Calu3 (cell line): ENCODE results near the gene TGFA. TPM values are rescaled to one million over a fixed set of nuclear protein-coding genes. Genes with fewer than 3 reads are reported as not detected.
A peak's percentile ranks its signal among the peaks of the same experiment; 100 is the strongest.

Experiments
- BruUV-seq: library from RNA; stranded (reverse); fragments of 400-500 nt; replicated peaks from 2 replicates; lab custom pipeline; 2021; lab: Mats Ljungman, UMichigan
- CTCF ChIA-PET: fragments of 300-600 bp; sonication (Branson Sonifier 250); formaldehyde crosslinking; loops from one replicate; lab custom pipeline; 2022; ENCODE audit warnings: antibody characterized with exemption; lab: Charles Lee
- DNase-seq: peaks from one replicate; pipeline ENCODE4 v3.0.0; 2022
- H3K27ac Mint-ChIP-seq: one replicate; pipeline ENCODE4 v1.8.0; 2022; ENCODE audit warnings: mixed read lengths; ENCODE audit not compliant: unreplicated experiment
- H3K27me3 Mint-ChIP-seq: one replicate; pipeline ENCODE4 v1.8.0; 2022; ENCODE audit warnings: mixed read lengths; ENCODE audit not compliant: unreplicated experiment
- H3K36me3 Mint-ChIP-seq: one replicate; pipeline ENCODE4 v1.8.0; 2022; ENCODE audit warnings: mild to moderate bottlenecking, moderate library complexity, mixed read lengths; ENCODE audit not compliant: insufficient read depth, unreplicated experiment
- H3K4me1 Mint-ChIP-seq: one replicate; pipeline ENCODE4 v1.8.0; 2022; ENCODE audit warnings: mild to moderate bottlenecking, low read depth, mixed read lengths; ENCODE audit not compliant: unreplicated experiment
- H3K4me3 Mint-ChIP-seq: one replicate; pipeline ENCODE4 v1.8.0; 2022; ENCODE audit warnings: mild to moderate bottlenecking, low read depth, moderate library complexity, mixed read lengths; ENCODE audit not compliant: unreplicated experiment
- H3K9me3 Mint-ChIP-seq: one replicate; pipeline ENCODE4 v1.8.0; 2022; ENCODE audit warnings: low read depth, mixed read lengths; ENCODE audit not compliant: unreplicated experiment
- intact Hi-C: fragments of 100-400 bp; cut with micrococcal nuclease; formaldehyde crosslinking; loops from one replicate; pipeline ENCODE4 v1.10.0; 2022; ENCODE audit not compliant: unreplicated experiment
- total RNA-seq: library from RNA; stranded (reverse); gene quantifications from 2 replicates; pipeline ENCODE4 v1.2.3, GENCODE V29; 2022
- TF ChIP-seq, protein P1 (sequence below): fragments of 200-600 bp; IDR thresholded peaks from one replicate; pipeline ENCODE4 v1.8.0; 2022; ENCODE audit warnings: antibody characterized with exemption; ENCODE audit not compliant: unreplicated experiment

TGFA gene
- total RNA-seq, 1 experiment from 2014 or later: 80.0 TPM

DNA sequence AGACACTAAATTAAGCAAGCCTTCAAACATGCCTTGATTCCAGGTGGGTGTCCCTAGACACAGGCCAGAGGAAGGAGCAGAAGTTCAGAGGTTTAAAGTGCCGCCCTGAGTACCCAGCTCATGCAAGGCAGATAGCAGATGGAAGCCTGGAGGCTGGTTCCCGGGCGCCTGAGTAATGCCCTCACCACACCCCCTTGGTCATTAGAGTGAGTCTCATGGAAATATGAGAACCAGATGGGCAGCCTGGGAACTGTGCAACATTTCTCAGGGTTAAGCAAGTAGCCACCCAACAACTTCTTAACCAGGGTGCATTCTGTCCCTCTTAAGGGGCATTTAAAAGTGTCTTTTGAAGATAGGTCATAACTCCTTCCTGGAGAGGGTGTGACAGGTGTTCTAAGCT is 44.1 kb downstream of the TGFA start:
- peaks cover 73% of the 10 kb centered on the region for H3K4me1 Mint-ChIP-seq
- TF ChIP-seq, protein P1, sequence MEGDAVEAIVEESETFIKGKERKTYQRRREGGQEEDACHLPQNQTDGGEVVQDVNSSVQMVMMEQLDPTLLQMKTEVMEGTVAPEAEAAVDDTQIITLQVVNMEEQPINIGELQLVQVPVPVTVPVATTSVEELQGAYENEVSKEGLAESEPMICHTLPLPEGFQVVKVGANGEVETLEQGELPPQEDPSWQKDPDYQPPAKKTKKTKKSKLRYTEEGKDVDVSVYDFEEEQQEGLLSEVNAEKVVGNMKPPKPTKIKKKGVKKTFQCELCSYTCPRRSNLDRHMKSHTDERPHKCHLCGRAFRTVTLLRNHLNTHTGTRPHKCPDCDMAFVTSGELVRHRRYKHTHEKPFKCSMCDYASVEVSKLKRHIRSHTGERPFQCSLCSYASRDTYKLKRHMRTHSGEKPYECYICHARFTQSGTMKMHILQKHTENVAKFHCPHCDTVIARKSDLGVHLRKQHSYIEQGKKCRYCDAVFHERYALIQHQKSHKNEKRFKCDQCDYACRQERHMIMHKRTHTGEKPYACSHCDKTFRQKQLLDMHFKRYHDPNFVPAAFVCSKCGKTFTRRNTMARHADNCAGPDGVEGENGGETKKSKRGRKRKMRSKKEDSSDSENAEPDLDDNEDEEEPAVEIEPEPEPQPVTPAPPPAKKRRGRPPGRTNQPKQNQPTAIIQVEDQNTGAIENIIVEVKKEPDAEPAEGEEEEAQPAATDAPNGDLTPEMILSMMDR: no peak
- intact Hi-C loops: loop anchor here (1.0 to 5.0 kb wide), 2 partner anchors 42 to 108 kb away; no protein-coding TSS in a partner anchor
- peak overlapping the region; percentile 57 for H3K4me3 Mint-ChIP-seq
- CTCF ChIA-PET: interaction anchor here (0.6 to 2.3 kb wide), 8 partner anchors 11 to 218 kb away, joined by 3 to 14 read pairs (median 4); partner anchors contain the start of gene TGFA
- no peaks in the 10 kb centered on the region for H3K9me3 Mint-ChIP-seq
- peaks cover 58% of the 10 kb centered on the region for H3K36me3 Mint-ChIP-seq
- H3K27ac Mint-ChIP-seq: peak overlapping the region; percentile 97
- H3K27me3 Mint-ChIP-seq: no peaks in the 10 kb centered on the region
- DNase-seq: peak; percentile 82
- BruUV-seq: no TSS peak

DNA sequence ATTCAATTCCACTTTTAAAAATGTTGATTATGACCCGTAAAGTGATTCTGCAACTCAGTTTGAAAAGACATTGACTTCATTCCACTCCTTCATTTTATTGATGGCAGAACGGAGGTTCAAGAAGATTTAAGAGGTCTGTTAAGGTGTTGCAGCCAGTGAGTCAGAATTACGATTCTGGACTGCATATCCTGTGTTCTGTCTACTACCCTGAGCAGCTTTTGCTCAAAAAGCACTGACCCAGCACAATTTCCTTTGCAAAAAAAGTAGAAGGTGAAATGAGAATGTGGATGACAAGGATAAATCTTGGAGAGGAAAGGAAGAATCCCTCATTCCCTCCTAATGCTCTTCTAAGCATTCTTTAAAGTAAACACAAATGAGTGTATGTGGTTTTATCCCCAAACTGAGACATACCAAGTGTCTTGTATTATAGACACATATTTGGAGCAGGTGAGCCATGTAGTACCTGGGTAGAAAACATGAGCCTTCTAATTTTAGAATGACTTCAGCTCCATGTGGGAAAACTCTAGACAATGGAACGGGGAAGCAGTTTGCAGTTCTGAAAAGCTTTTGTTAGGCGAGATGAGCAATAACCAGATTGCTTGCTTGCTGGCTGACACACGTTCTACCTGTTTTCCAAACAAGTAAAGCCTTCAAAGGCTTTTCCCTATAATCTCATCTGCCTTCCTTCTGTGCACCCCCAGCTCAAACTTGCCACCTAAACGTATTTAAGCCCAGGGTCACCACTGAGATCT is 44.7 kb downstream of the TGFA start:
- H3K36me3 Mint-ChIP-seq: peaks cover 55% of the 10 kb centered on the region
- intact Hi-C loops: loop anchor here (1.0 to 5.0 kb wide), 2 partner anchors 42 to 108 kb away; no protein-coding TSS in a partner anchor
- H3K27me3 Mint-ChIP-seq: no peaks in the 10 kb centered on the region
- DNase-seq: peak; percentile 32
- H3K9me3 Mint-ChIP-seq: no peaks in the 10 kb centered on the region
- CTCF ChIA-PET: interaction anchor here (0.6 to 2.3 kb wide), 8 partner anchors 11 to 217 kb away, joined by 3 to 14 read pairs (median 4); partner anchors contain the start of gene TGFA
- peak overlapping the region; percentile 97 for H3K27ac Mint-ChIP-seq
- BruUV-seq: TSS peak; percentile 75
- peaks cover 66% of the 10 kb centered on the region for H3K4me1 Mint-ChIP-seq
- TF ChIP-seq, protein P1: no peak
- H3K4me3 Mint-ChIP-seq: peak overlapping the region; percentile 57

DNA sequence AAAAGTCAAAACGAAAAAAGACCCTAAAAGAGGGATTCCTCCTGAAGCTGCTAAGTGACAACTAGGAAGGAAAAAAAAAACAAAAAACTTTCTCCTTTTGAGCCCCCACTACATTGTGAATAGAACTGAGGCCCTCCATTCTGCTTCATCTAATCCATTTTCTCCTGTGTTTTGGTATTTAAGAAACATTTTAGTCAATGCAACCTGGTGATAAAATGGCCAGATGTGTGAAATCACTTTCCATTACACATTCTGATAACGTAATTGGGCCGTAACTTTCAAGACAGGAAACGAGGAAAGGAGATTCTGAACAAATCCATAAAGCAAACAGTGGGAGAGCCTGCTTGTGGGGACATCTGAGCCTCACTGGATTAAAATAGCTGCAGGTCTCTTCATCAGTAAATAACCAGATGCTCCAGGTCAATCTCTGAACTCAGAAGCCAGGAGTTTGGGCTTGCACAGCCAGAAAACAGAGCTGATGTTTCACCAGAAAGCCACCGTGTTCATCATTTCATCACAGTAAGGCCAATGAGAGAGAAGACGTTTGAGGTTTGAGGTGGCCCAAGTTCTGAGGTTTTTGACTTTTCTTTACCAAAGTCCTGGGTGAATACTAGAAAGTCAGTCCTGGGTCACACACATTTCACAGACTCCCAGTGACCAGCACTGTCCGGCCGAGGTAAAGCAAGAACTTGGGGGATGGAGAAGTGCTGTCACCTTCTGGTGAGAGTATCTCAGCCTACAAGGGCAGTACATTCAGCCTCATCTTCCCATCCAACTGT is 47.8 kb downstream of the TGFA start:
- no peaks in the 10 kb centered on the region for H3K27me3 Mint-ChIP-seq
- CTCF ChIA-PET: no interaction called here
- H3K4me1 Mint-ChIP-seq: peaks cover 43% of the 10 kb centered on the region
- peaks cover 44% of the 10 kb centered on the region for H3K36me3 Mint-ChIP-seq
- H3K27ac Mint-ChIP-seq: no peak overlapping the region
- DNase-seq: no peak
- TF ChIP-seq, protein P1: no peak
- BruUV-seq: no TSS peak
- intact Hi-C loops: loop anchor here (5.0 kb wide), 1 partner anchor 111 kb away; no protein-coding TSS in a partner anchor
- H3K4me3 Mint-ChIP-seq: no peak overlapping the region
- H3K9me3 Mint-ChIP-seq: no peaks in the 10 kb centered on the region

DNA sequence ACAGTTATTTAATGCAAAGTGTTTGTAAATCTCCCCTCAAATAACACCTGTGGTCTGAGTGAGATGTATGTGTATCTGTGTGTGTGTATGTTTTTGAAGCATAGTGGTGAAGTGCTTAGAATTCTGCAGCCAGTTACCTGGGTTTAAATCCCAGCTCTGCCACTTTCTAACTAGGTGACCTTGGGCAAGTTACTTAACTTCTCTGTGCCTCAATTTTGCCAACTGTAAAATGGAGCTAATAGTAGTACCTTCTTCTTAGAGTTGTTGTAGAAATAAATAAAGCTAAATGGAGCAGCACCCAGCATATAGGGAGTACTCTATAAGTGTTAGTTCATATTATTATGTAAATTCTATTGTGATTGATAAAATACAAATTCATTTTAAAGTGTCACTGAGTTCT is 48.9 kb downstream of the TGFA start:
- intact Hi-C loops: loop anchor here (5.0 kb wide), 1 partner anchor 113 kb away; no protein-coding TSS in a partner anchor
- H3K27me3 Mint-ChIP-seq: no peaks in the 10 kb centered on the region
- H3K27ac Mint-ChIP-seq: no peak overlapping the region
- H3K4me1 Mint-ChIP-seq: peaks cover 32% of the 10 kb centered on the region
- H3K36me3 Mint-ChIP-seq: peaks cover 36% of the 10 kb centered on the region
- no peaks in the 10 kb centered on the region for H3K9me3 Mint-ChIP-seq
- no peak for DNase-seq
- CTCF ChIA-PET: no interaction called here
- no peak overlapping the region for H3K4me3 Mint-ChIP-seq
- TF ChIP-seq, protein P1: no peak
- BruUV-seq: no TSS peak
